Testis (tissue), 2 donors: ENCODE results near the gene PLK2.

Source experiments
- CTCF ChIP-seq, 3 experiments: fragments of 450-650 bp in 2 of 3; fragments of 200-600 bp in 1 of 3; sonication (generic) in 1 of 3; IDR thresholded peaks; one replicate each; pipeline ENCODE4 v1.5.1; 2016 to 2019; ENCODE audit warnings: antibody characterized with exemption in 3 of 3, mild to moderate bottlenecking in 2 of 3, moderate library complexity in 1 of 3
- POLR2A ChIP-seq: fragments of 450-650 bp; IDR thresholded peaks from one replicate; pipeline ENCODE4 v1.6.1; 2017; ENCODE audit warnings: antibody characterized with exemption, mild to moderate bottlenecking, moderate library complexity

DNA sequence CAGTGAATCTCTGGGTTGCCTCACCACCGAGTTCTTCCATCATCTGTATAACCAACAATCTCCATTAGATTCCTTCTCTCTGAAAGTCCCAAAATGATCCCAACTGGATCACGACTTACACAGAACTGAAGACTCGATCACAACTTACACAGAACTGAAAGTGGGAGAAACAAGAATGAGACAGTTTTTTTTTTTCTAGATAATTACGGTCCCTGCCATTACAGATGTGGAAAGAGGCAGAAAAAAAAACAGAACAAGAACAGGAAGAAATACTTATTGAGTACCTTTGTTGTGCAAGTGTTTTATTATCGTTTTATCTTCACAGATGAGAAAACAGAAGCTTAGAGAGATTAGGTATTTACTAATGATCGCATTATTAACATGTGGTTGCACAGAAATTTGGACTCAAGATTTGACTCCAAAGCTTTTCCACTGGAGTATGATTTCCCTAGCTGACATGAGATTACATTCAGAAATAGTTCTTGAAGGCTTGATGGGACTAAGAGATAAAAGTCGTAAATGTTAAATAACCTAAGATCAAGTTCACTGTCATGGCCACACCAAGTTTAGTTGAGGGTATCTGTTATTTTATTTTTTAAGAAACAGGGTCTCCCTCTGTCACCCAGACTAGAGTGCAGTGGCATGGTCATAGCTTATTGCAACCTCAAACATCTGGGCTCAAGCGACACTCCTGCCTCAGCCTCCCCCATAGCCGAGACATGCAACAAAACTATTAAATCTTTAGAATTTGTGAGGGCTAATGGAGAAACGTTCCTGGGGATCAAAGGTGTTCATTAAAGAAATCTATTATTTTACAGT is 8.9 kb downstream of the PLK2 start:
- TF ChIP-seq CTCF (IDR thresholded peaks at IDR 0.05) (no peak), POLR2A (no peak)
